Stimulated activated naive CD4-positive, alpha-beta T cell treated with Interleukin-2 at 50 U/mL for 16 hours (primary cell): ENCODE results near the gene NPAS2.

ENCODE experiments used
- DNase-seq: peaks from one replicate; lab custom pipeline; 2025; lab: John Stamatoyannopoulos, UW

Gene NPAS2

GRCh38 chr2:101014264-101014857, 194.4 kb downstream of the NPAS2 start:
- no peak for DNase-seq

- no peak for DNase-seq
These were observed 197.4 kb downstream of the NPAS2 start for GRCh38 chr2:101017371-101017770.

DNA sequence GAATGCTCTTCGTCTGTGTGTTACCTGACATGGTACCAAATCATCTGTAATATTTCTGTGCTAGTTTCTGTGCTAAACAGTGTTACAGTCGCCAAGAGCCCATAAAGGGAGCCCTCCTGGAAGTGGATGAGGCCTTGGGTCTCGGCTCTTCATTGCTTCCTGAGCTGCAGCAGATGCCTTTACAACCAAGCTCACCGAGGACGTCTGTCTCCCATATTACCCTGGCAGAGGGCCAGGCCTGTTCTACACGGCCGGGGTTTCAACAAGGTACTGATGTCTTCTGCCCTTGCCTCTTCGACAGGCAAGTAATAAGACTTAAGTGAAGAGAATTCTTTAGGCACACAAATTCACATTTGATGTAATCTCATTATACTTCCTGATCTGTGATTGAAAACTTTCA, 199.0 kb downstream of the NPAS2 start:
- DNase-seq: no peak

- DNase-seq: no peak
These were observed 202.3 kb downstream of the NPAS2 start for GRCh38 chr2:101022221-101022620.

GRCh38 chr2:101023327-101024107, 203.6 kb downstream of the NPAS2 start:
- no peak for DNase-seq

DNA sequence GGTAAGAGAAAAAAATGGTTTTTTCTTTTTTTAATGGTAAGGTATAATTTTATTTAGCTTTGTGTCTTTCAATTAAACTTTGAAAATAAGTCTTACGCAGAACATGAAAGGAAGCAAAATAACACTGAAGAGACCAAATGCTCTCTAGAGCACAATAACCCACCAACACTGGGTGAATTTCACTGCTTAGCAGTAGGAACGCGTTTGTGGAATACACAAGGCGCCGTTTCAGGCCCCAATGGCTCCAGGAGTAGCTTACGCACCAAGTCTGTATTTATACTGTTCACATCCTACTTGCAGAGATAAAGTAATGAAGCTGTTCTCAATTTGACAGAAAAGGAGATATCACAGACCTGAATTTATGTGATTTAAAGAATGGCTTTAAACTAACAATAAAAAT, 205.6 kb downstream of the NPAS2 start:
- DNase-seq: no peak

DNA sequence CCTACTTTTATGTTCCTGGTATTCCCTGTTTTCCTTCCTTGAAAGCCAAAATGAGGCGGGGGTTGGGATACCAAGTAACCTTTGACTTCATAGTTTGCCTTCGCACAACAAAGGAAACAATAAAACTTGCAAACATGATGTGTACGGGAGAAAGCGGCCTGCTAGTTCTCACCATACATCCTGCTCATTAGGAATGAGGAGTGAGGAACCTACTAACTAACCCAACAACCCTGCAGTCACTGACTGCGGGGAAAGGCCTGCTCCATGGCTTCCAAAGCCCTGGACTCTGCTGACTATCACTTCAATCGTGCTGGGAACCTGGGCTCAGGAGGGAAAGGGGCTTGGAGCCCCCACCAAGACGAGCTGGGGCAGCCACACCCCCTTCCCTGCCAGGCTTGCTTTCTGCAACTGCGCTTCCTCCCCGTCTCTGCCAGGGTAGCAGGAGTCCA, 206.3 kb downstream of the NPAS2 start:
- no peak for DNase-seq

GRCh38 chr2:101026923-101027469, 207.1 kb downstream of the NPAS2 start:
- no peak for DNase-seq

- DNase-seq: no peak
These were observed 207.9 kb downstream of the NPAS2 start for GRCh38 chr2:101027852-101028251.

DNA sequence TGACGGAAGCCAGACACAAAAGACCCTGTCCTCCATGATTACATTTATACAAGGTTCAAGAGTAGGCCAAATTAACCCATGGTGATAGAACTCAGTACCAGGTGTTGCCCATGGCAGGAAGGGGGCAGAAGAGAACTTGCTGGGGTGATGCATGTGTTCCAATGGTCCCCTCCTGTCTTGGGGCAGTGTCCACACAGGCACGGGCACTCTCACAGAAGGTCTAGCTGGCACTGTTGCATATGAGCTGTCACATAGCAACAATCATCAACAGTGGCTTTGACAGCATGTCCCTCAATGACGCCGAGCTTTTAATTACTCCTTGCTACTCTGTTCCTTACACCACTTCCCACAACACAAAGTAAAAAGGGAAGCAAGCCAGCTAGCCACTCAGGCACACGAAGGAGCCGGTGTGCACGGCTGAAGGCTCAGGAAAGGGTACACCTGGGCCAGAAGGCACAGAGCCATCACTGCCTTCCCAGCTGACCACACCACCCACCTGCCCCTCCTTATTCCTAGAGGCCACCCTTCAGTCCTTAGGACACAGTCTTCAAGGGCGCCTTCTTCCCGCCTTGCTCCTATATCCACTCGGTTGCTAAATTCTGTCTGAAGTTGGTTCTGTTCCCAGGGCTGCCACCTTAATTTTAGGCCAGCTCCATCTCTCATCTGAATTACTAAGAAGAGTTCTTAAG, 211.1 kb downstream of the NPAS2 start:
- DNase-seq: no peak

GRCh38 chr2:101032084-101032776, 212.3 kb downstream of the NPAS2 start:
- DNase-seq: no peak

GRCh38 chr2:101036562-101036961, 216.6 kb downstream of the NPAS2 start:
- DNase-seq: no peak

DNA sequence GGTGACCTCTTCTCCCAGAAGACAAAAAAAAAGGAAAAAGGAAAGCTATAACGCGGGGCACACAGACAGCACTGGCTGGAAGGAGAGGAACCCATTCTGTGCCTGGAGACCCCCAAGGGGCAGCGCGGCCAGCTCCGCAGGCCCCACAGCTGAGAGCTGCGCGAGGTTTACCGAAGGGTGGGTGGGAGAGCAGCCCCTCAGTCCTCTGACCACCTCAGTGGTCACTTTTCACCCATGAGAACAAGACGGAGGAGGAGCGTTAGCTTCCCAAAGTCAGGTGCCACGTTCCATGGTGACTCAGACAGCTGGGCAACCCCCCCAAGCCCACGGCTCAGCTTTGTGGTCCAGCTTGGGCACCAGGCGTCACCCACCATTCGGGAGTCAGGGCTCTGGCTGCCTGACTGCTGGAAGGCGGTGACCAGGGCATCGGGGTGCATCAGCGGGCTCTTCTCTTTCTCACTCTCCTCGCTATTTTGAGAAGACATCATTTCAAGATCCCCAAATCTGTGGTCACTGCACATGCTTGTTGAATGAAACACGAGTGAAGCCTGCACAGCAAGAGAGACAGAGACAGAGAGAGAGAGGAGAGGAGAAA, 217.3 kb downstream of the NPAS2 start:
- DNase-seq: no peak

GRCh38 chr2:101038455-101039255, 218.7 kb downstream of the NPAS2 start:
- no peak for DNase-seq

- no peak for DNase-seq
These were observed 220.1 kb downstream of the NPAS2 start for GRCh38 chr2:101040072-101040471.

DNA sequence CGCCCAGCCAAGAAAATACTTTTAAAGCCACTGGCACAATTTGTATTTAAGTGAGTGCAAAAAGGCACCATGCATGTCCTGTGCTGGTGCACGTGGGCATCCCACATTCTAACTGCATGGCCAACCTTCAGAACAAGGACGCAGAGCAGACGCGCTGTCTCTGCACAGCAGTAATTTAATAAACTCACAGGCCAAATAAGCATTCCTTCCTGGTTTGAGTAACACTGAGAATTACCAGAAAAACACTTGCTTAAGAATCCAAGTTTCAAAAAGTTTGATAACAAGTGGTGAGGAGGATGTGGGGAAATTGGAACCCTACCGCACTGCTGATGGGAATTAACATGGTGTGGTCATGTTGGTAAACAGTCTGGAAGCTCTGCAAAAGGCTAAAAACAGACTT, 220.8 kb downstream of the NPAS2 start:
- no peak for DNase-seq

GRCh38 chr2:101041413-101041812, 221.5 kb downstream of the NPAS2 start:
- DNase-seq: no peak

DNA sequence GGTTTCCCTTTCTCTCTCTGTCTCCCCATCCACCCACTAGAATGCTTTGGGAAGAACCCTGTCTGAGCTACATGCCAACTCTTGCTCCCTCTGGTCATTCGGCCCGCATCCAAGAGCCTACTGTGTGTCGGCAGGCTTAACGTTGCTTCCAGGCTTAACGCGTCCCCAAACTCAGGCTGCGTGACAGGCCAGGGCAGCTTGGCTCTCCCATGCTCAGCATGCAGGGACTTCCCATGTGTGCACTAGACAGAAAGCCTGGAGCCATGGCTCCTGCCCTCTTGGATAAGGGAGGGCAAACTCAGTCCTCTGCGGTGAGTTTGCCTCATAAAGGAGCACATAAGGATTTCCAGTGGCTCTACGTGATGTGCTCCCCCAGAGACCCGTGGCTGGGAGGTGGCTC, 225.4 kb downstream of the NPAS2 start:
- DNase-seq: no peak
